Measurements from ENCODE around the gene HIF3A.

DNA sequence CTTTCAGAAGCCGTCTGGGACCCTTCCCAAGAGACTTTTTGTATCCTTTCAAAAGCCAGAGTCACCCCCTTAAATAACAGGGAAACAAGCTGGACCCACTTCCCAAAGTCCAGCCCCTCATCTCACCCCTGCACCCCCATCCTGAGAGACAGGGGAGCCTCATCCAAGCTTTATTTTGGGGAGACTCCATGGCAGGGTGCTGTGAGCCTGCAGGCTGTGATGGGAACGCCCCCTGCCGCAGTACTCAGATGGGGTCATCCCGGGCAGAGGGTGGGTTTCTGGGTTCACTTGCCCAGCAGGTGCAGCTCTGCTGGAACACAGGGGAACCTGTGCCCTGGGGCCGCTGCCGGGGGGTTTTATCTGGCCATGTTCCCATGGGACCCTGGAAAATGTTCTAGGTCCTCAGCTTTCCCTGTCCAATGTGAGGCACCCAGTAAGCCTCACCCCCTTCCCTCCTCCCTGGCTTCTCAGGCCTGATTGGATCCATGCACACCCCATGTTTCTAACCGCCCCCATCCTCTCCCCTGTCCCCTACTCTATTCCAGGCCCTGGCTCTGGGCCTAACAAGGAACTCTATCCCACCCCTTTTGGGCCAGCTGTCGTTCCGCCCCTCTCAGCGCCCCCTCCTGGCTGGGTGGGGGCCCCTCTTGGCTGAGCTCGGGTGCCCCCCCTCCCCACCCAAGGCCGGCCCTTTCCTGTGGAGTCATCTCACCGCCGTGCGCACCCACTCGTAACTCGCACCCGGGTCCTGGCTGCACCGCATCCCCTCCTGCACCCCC is 1.0 kb downstream of the HIF3A start:
- TF ChIP-seq EZH2 (IDR thresholded peaks at IDR 0.05) (no peak), EZH2phosphoT487 (IDR thresholded peaks at IDR 0.05) (no peak)
- TF ChIP-seq, protein P1, sequence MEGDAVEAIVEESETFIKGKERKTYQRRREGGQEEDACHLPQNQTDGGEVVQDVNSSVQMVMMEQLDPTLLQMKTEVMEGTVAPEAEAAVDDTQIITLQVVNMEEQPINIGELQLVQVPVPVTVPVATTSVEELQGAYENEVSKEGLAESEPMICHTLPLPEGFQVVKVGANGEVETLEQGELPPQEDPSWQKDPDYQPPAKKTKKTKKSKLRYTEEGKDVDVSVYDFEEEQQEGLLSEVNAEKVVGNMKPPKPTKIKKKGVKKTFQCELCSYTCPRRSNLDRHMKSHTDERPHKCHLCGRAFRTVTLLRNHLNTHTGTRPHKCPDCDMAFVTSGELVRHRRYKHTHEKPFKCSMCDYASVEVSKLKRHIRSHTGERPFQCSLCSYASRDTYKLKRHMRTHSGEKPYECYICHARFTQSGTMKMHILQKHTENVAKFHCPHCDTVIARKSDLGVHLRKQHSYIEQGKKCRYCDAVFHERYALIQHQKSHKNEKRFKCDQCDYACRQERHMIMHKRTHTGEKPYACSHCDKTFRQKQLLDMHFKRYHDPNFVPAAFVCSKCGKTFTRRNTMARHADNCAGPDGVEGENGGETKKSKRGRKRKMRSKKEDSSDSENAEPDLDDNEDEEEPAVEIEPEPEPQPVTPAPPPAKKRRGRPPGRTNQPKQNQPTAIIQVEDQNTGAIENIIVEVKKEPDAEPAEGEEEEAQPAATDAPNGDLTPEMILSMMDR (IDR thresholded peaks at IDR 0.05) = peak; percentile 26

Data from neural progenitor cell (in vitro differentiated cells).